Stomach smooth muscle (tissue), 2 donors: ENCODE data around the gene CACNA2D4.

ENCODE experiments used
- H3K27ac ChIP-seq: one replicate; pipeline ENCODE4 v1.7.0; 2013; ENCODE audit warnings: mild to moderate bottlenecking, low read length, inconsistent platforms
- H3K27me3 ChIP-seq, 2 donors: one replicate each; pipeline ENCODE4 v1.7.0; 2013; ENCODE audit warnings: low read length in 2 of 2; ENCODE audit not compliant: insufficient read depth in 2 of 2, control insufficient read depth in 1 of 2
- H3K36me3 ChIP-seq, 2 donors: one replicate each; pipeline ENCODE4 v1.7.0; 2013; ENCODE audit warnings: low read length in 2 of 2; ENCODE audit not compliant: control insufficient read depth in 2 of 2, insufficient read depth in 2 of 2
- H3K4me1 ChIP-seq: one replicate; pipeline ENCODE4 v1.7.0; 2013; ENCODE audit warnings: low read length; ENCODE audit not compliant: control insufficient read depth, insufficient read depth
- H3K4me3 ChIP-seq, 2 donors: one replicate each; pipeline ENCODE4 v1.7.0; 2013; ENCODE audit warnings: low read length in 2 of 2
- H3K9ac ChIP-seq, 2 donors: one replicate each; pipeline ENCODE4 v1.7.0; 2013; ENCODE audit warnings: low read length in 2 of 2, mild to moderate bottlenecking in 1 of 2
- H3K9me3 ChIP-seq, 2 donors: one replicate each; pipeline ENCODE4 v1.7.0; 2013; ENCODE audit warnings: low read length in 2 of 2; ENCODE audit not compliant: control insufficient read depth in 2 of 2
- donor health status: healthy.
- donor health status: Pancreatic carcinoma.

The CACNA2D4 gene

GRCh38 chr12:1811281-1811947 lies 107.0 kb downstream of the CACNA2D4 start:
- Histone ChIP-seq H3K27ac (no peak overlapping the region), H3K27me3 (peaks cover 0 to 2% of the 10 kb centered on the region in 2 donors), H3K36me3 (no peaks in the 10 kb centered on the region), H3K4me1 (no peaks in the 10 kb centered on the region), H3K9ac (no peak overlapping the region), H3K9me3 (no peaks in the 10 kb centered on the region), H3K4me3 (no peak overlapping the region)

GRCh38 chr12:1810931-1811280 lies 107.5 kb downstream of the CACNA2D4 start:
- Histone ChIP-seq H3K36me3 (no peaks in the 10 kb centered on the region), H3K4me1 (no peaks in the 10 kb centered on the region), H3K9ac (no peak overlapping the region), H3K27ac (no peak overlapping the region), H3K4me3 (no peak overlapping the region), H3K27me3 (no peaks in the 10 kb centered on the region), H3K9me3 (no peaks in the 10 kb centered on the region)

- no peaks in the 10 kb centered on the region for H3K9me3 ChIP-seq
- no peaks in the 10 kb centered on the region for H3K27me3 ChIP-seq
- H3K4me3 ChIP-seq, result no peak overlapping the region
- no peak overlapping the region for H3K27ac ChIP-seq
- no peaks in the 10 kb centered on the region for H3K4me1 ChIP-seq
- H3K9ac ChIP-seq, result no peak overlapping the region
- no peaks in the 10 kb centered on the region for H3K36me3 ChIP-seq
These were observed 108.1 kb downstream of the CACNA2D4 start for GRCh38 chr12:1810201-1810930.

GRCh38 chr12:1809591-1810190 lies 108.8 kb downstream of the CACNA2D4 start:
- Histone ChIP-seq H3K27me3 (no peaks in the 10 kb centered on the region), H3K36me3 (no peaks in the 10 kb centered on the region), H3K4me3 (no peak overlapping the region), H3K4me1 (no peaks in the 10 kb centered on the region), H3K9me3 (no peaks in the 10 kb centered on the region), H3K27ac (no peak overlapping the region), H3K9ac (no peak overlapping the region)

GRCh38 chr12:1808798-1809480 lies 109.5 kb downstream of the CACNA2D4 start:
- Histone ChIP-seq H3K9ac (no peak overlapping the region), H3K4me3 (no peak overlapping the region), H3K27me3 (no peaks in the 10 kb centered on the region), H3K36me3 (no peaks in the 10 kb centered on the region), H3K9me3 (no peaks in the 10 kb centered on the region), H3K4me1 (no peaks in the 10 kb centered on the region), H3K27ac (no peak overlapping the region)

- Histone ChIP-seq H3K36me3 (no peaks in the 10 kb centered on the region), H3K4me3 (no peak overlapping the region), H3K27me3 (no peaks in the 10 kb centered on the region), H3K27ac (no peak overlapping the region), H3K9ac (no peak overlapping the region), H3K9me3 (no peaks in the 10 kb centered on the region), H3K4me1 (no peaks in the 10 kb centered on the region)
These were observed 110.2 kb downstream of the CACNA2D4 start for GRCh38 chr12:1808036-1808797.

- Histone ChIP-seq H3K27me3 (no peaks in the 10 kb centered on the region), H3K4me1 (no peaks in the 10 kb centered on the region), H3K9me3 (no peaks in the 10 kb centered on the region), H3K27ac (no peak overlapping the region), H3K4me3 (no peak overlapping the region), H3K36me3 (no peaks in the 10 kb centered on the region), H3K9ac (no peak overlapping the region)
These were observed 111.2 kb downstream of the CACNA2D4 start for GRCh38 chr12:1807087-1807860.

- no peak overlapping the region for H3K4me3 ChIP-seq
- H3K27ac ChIP-seq, result no peak overlapping the region
- H3K9ac ChIP-seq, result no peak overlapping the region
- no peaks in the 10 kb centered on the region for H3K4me1 ChIP-seq
- H3K27me3 ChIP-seq, result no peaks in the 10 kb centered on the region
- H3K36me3 ChIP-seq, result no peaks in the 10 kb centered on the region
- H3K9me3 ChIP-seq, result no peaks in the 10 kb centered on the region
These were observed 112.0 kb downstream of the CACNA2D4 start for GRCh38 chr12:1806301-1807086.

- Histone ChIP-seq H3K4me1 (no peaks in the 10 kb centered on the region), H3K27ac (no peak overlapping the region), H3K9ac (no peak overlapping the region), H3K27me3 (no peaks in the 10 kb centered on the region), H3K9me3 (no peaks in the 10 kb centered on the region), H3K36me3 (no peaks in the 10 kb centered on the region), H3K4me3 (no peak overlapping the region)
These were observed 112.9 kb downstream of the CACNA2D4 start for GRCh38 chr12:1805441-1806081.
